Natural killer cell (primary cell): ENCODE measurements around the gene TATDN2. TPM values are rescaled to one million over a fixed set of nuclear protein-coding genes. Genes with fewer than 3 reads are reported as not detected.
A peak's percentile ranks its signal among the peaks of the same experiment; 100 is the strongest.

ENCODE experiments used
- ATAC-seq, 3 donors: fragments of 150-1000 bp in 2 of 3; fragments of 200-7000 bp in 1 of 3; cut with Tn5 transposase; 1 replicate in 1 of 3; 2 replicates in 2 of 3; pipeline ENCODE4 v1.10.0; 2021; ENCODE audit warnings: mild to moderate bottlenecking in 2 of 3, moderate library complexity in 2 of 3
- DNase-seq, 2 donors: peaks; one replicate each; pipeline versions ENCODE4 v3.0.0 to v3.0.0-alpha.2; 2013 to 2021; ENCODE audit warnings: mixed read lengths in 1 of 2
- H3K27ac ChIP-seq: one replicate; pipeline ENCODE4 v1.5.1; 2013; ENCODE audit warnings: mild to moderate bottlenecking, low read length
- H3K27me3 ChIP-seq: one replicate; pipeline ENCODE4 v1.6.1; 2013; ENCODE audit warnings: low read length; ENCODE audit not compliant: control insufficient read depth, insufficient read depth
- H3K36me3 ChIP-seq: one replicate; pipeline ENCODE4 v1.6.1; 2013; ENCODE audit warnings: low read length; ENCODE audit not compliant: control insufficient read depth, insufficient read depth
- H3K4me1 ChIP-seq: one replicate; pipeline ENCODE4 v1.6.1; 2013; ENCODE audit warnings: low read length; ENCODE audit not compliant: control insufficient read depth, insufficient read depth
- H3K4me3 ChIP-seq: one replicate; pipeline ENCODE4 v1.5.1; 2013; ENCODE audit warnings: low read length
- H3K9me3 ChIP-seq: one replicate; pipeline ENCODE4 v1.6.1; 2013; ENCODE audit warnings: low read length; ENCODE audit not compliant: control insufficient read depth, insufficient read depth
- H3K27ac Mint-ChIP-seq, 2 donors: one replicate each; pipeline ENCODE4 v1.8.0; 2022; ENCODE audit warnings: mild to moderate bottlenecking in 2 of 2, mixed read lengths in 2 of 2, moderate library complexity in 1 of 2
- H3K27me3 Mint-ChIP-seq, 2 donors: one replicate each; pipeline ENCODE4 v1.8.0; 2022; ENCODE audit warnings: low read depth in 2 of 2, mixed read lengths in 2 of 2
- H3K36me3 Mint-ChIP-seq: one replicate; pipeline ENCODE4 v1.8.0; 2022; ENCODE audit warnings: mixed read lengths
- H3K4me1 Mint-ChIP-seq, 2 donors: one replicate each; pipeline ENCODE4 v1.8.0; 2022; ENCODE audit warnings: mixed read lengths in 2 of 2
- H3K4me3 Mint-ChIP-seq: one replicate; pipeline ENCODE4 v1.8.0; 2022; ENCODE audit warnings: mild to moderate bottlenecking, moderate library complexity, mixed read lengths
- H3K9me3 Mint-ChIP-seq, 2 donors: one replicate each; pipeline ENCODE4 v1.8.0; 2022; ENCODE audit warnings: mixed read lengths in 2 of 2
- CTCF ChIP-seq: fragments of 200-600 bp; IDR thresholded peaks from one replicate; pipeline ENCODE4 v1.8.0; 2022; ENCODE audit warnings: antibody characterized with exemption
- WGBS: methylation state at CpG from one replicate; pipeline ENCODE4 v1.1.7; 2013; ENCODE audit warnings: missing lambda C conversion rate; ENCODE audit not compliant: insufficient coverage; 5-methylcytosine and 5-hydroxymethylcytosine counted together
- intact Hi-C: fragments of 100-400 bp; cut with micrococcal nuclease; formaldehyde crosslinking; loops from one replicate; pipeline ENCODE4 v1.14.2; 2022
- total RNA-seq, 4 donors: library from RNA; stranded (reverse); fragments of 120-200 nt in 1 of 4; gene quantifications; one replicate each; pipeline versions ENCODE4 v1.2.3 to v1.2.4, GENCODE V29; 2013 to 2022

The TATDN2 gene
- total RNA-seq, 3 donors from 2014 or later (not counting 1 experiment from before 2014, with no cell fraction given): 75.6 to 99.4 (median 88.4) TPM

DNA sequence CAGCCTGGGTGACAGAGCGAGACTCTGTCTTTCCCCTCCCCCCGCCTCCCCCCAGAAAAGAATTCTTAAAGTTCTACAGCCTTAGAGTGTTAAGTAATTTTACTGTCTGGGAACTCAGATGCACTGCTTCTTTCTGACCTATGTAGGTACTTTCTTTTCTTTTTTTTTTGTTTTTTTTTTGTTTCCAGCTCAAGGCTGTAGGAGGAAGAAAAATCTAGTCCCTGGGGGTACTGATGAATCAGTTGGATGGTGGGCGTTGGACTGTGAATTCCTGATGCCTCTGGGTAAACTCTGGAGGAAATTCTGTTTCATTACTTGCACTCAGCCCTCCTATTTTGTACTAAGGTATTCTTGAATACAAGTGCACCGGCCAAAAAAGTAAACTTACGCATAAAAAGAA is 33.7 kb downstream of the TATDN2 start:
- intact Hi-C loops: no loop called here
- H3K27ac ChIP-seq: no peak overlapping the region

DNA sequence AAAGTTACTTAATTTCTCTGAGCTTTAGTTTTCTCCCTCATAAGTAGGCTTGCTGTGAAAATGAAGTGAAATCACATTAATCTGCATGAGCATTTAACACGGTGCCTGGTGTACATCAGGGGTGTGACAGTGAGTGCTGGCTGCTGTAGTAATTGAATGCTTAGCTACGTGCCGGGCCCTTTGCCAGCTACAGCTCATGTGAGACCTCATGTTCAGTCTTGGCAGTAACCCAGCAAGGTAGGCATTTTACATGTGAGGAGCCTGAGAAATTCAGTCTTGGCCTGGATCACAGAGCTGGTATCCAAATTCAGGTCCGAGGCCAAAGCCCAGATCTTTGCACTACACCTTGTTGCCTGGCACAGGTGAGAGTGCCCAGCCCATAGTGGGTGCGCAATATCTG is 35.4 kb downstream of the TATDN2 start:
- Histone ChIP-seq H3K4me1 (peaks cover 12% of the 10 kb centered on the region), H3K27me3 (no peaks in the 10 kb centered on the region), H3K4me3 (no peak overlapping the region), H3K36me3 (peaks cover 62% of the 10 kb centered on the region), H3K9me3 (no peaks in the 10 kb centered on the region), H3K27ac (no peak overlapping the region)
- peak overlapping the region in 1 of 2 donors; percentile 72 for H3K27ac Mint-ChIP-seq
- H3K4me1 Mint-ChIP-seq: peaks cover 16 to 17% of the 10 kb centered on the region in 2 donors
- H3K36me3 Mint-ChIP-seq: no peaks in the 10 kb centered on the region
- no peaks in the 10 kb centered on the region for H3K27me3 Mint-ChIP-seq
- no peak for ATAC-seq
- no peak for TF ChIP-seq CTCF
- intact Hi-C loops: no loop called here
- H3K4me3 Mint-ChIP-seq: no peak overlapping the region
- no peak for DNase-seq
- WGBS: 92% methylated on average over 5 of the region's 5 CpGs
- no peaks in the 10 kb centered on the region for H3K9me3 Mint-ChIP-seq

More for the DNA sequence above, 33.7 kb downstream of the TATDN2 start:
- no peaks in the 10 kb centered on the region for H3K36me3 Mint-ChIP-seq
- ATAC-seq (no peak), DNase-seq (no peak)
- no peaks in the 10 kb centered on the region for H3K27me3 Mint-ChIP-seq
- H3K4me1 Mint-ChIP-seq: peaks cover 25 to 29% of the 10 kb centered on the region in 2 donors
- H3K9me3 Mint-ChIP-seq: no peaks in the 10 kb centered on the region
- H3K4me3 Mint-ChIP-seq: no peak overlapping the region
- H3K27ac Mint-ChIP-seq: peak overlapping the region in 1 of 2 donors; percentile 43
- peaks cover 68% of the 10 kb centered on the region for H3K36me3 ChIP-seq
- no peak for TF ChIP-seq CTCF
- H3K4me1 ChIP-seq: peaks cover 28% of the 10 kb centered on the region
- no peak overlapping the region for H3K4me3 ChIP-seq
- 82% methylated on average over 3 of the region's 5 CpGs for WGBS
- H3K9me3 ChIP-seq: no peaks in the 10 kb centered on the region
- H3K27me3 ChIP-seq: no peaks in the 10 kb centered on the region

DNA sequence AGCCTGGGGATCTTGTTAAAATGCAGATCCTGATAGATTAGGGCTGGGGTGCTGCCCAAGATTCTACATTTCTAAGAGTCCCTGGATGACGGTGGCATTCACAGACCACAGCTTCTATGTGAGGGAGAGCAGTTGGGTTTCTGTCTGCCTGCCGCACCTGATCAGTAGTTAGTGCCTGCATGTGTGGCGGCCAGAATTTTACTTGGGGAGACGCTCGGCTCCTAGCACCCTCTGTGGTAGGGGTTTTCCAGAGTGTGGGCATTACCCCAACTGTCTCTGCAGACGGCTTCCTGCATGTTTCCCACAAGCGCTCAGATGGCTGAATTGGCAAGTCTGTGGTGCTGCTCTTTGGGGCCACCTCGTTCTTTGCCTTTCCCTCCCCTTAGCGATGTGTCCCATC is 36.2 kb downstream of the TATDN2 start:
- Histone ChIP-seq H3K36me3 (peaks cover 60% of the 10 kb centered on the region), H3K9me3 (no peaks in the 10 kb centered on the region), H3K4me1 (peaks cover 12% of the 10 kb centered on the region), H3K4me3 (no peak overlapping the region), H3K27me3 (no peaks in the 10 kb centered on the region), H3K27ac (no peak overlapping the region)
- H3K9me3 Mint-ChIP-seq: no peaks in the 10 kb centered on the region
- WGBS: 41% methylated on average over 9 of the region's 9 CpGs
- ATAC-seq (peak in 2 of 3 donors; percentile 57 to 80), DNase-seq (peak in 1 of 2 donors; percentile 84)
- peak overlapping the region; percentile 29 to 72 for H3K27ac Mint-ChIP-seq
- no peaks in the 10 kb centered on the region for H3K27me3 Mint-ChIP-seq
- no peaks in the 10 kb centered on the region for H3K36me3 Mint-ChIP-seq
- intact Hi-C loops: no loop called here
- no peak overlapping the region for H3K4me3 Mint-ChIP-seq
- peaks cover 16 to 17% of the 10 kb centered on the region in 2 donors for H3K4me1 Mint-ChIP-seq
- TF ChIP-seq CTCF: no peak
